Upper lobe of left lung (tissue), 6 donors: ENCODE data around the gene TRAK2. TPM values are rescaled to one million over a fixed set of nuclear protein-coding genes. Genes with fewer than 3 reads are reported as not detected.

Experiments
- ATAC-seq, 2 donors: fragments of 200-7000 bp; cut with Tn5 transposase; one replicate each; pipeline ENCODE4 v1.9.1; 2022; ENCODE audit warnings: mild to moderate bottlenecking in 2 of 2, moderate library complexity in 2 of 2; ENCODE audit not compliant: low FRiP score in 2 of 2
- DNase-seq, 2 donors: peaks; one replicate each; pipeline ENCODE4 v3.0.0-alpha.2; 2019 to 2020
- H3K27ac ChIP-seq, 4 donors: fragments of 200-600 bp; sonication (generic); one replicate each; pipeline ENCODE4 v1.5.1; 2016 to 2019
- H3K27me3 ChIP-seq, 4 donors: fragments of 200-600 bp; sonication (generic); one replicate each; pipeline ENCODE4 v1.5.1; 2017 to 2019
- H3K36me3 ChIP-seq, 4 donors: fragments of 200-600 bp; sonication (generic); one replicate each; pipeline ENCODE4 v1.5.1; 2016 to 2019
- H3K4me1 ChIP-seq, 4 donors: fragments of 200-600 bp; sonication (generic); one replicate each; pipeline ENCODE4 v1.5.1; 2018 to 2019
- H3K4me3 ChIP-seq, 4 donors: fragments of 200-600 bp; sonication (generic); one replicate each; pipeline ENCODE4 v1.5.1; 2017 to 2019; ENCODE audit warnings: mild to moderate bottlenecking in 2 of 4, moderate library complexity in 1 of 4
- H3K9me3 ChIP-seq, 4 donors: fragments of 200-600 bp; sonication (generic); one replicate each; pipeline ENCODE4 v1.5.1; 2018 to 2019
- EP300 ChIP-seq, 4 donors: sonication (generic); formaldehyde crosslinking; IDR thresholded peaks; one replicate each; pipeline ENCODE4 v1.5.1; 2017; ENCODE audit warnings: antibody characterized with exemption in 4 of 4, control low read depth in 2 of 4
- POLR2A ChIP-seq, 4 donors: fragments of 450-650 bp; IDR thresholded peaks; one replicate each; pipeline ENCODE4 v1.5.1; 2016 to 2017; ENCODE audit warnings: antibody characterized with exemption in 4 of 4, mild to moderate bottlenecking in 2 of 4
- POLR2AphosphoS5 ChIP-seq, 2 donors: sonication (generic); formaldehyde crosslinking; IDR thresholded peaks; one replicate each; pipeline ENCODE4 v1.5.1; 2017; ENCODE audit warnings: antibody characterized with exemption in 2 of 2
- WGBS, 2 donors: methylation state at CpG; one replicate each; pipeline ENCODE4 v1.1.5; 2017 to 2018; 5-methylcytosine and 5-hydroxymethylcytosine counted together
- total RNA-seq, 6 donors: library from RNA; depleted of rRNA in 4 of 6; stranded (reverse); fragments of >200 nt in 4 of 6; gene quantifications; one replicate each; pipeline versions ENCODE4 v1.1.0 to v1.2.1, GENCODE V29; 2016 to 2021
- TF ChIP-seq, protein P1 (sequence below), 6 experiments: fragments of 450-650 bp in 4 of 6; fragments of 200-600 bp in 2 of 6; sonication (generic) in 2 of 6; IDR thresholded peaks; one replicate each; pipeline ENCODE4 v1.5.1; 2016 to 2019; ENCODE audit warnings: antibody characterized with exemption in 6 of 6
- donor health status: DM: no; HTN: no; CAD: no; lungs with moderate emphysema.
- donor health status: DM: no; HTN: yes; CAD: no; lungs with severe emphysema.

The TRAK2 gene
- total RNA-seq, 6 donors from 2014 or later: 23.5 to 58.7 (median 47.0) TPM

DNA sequence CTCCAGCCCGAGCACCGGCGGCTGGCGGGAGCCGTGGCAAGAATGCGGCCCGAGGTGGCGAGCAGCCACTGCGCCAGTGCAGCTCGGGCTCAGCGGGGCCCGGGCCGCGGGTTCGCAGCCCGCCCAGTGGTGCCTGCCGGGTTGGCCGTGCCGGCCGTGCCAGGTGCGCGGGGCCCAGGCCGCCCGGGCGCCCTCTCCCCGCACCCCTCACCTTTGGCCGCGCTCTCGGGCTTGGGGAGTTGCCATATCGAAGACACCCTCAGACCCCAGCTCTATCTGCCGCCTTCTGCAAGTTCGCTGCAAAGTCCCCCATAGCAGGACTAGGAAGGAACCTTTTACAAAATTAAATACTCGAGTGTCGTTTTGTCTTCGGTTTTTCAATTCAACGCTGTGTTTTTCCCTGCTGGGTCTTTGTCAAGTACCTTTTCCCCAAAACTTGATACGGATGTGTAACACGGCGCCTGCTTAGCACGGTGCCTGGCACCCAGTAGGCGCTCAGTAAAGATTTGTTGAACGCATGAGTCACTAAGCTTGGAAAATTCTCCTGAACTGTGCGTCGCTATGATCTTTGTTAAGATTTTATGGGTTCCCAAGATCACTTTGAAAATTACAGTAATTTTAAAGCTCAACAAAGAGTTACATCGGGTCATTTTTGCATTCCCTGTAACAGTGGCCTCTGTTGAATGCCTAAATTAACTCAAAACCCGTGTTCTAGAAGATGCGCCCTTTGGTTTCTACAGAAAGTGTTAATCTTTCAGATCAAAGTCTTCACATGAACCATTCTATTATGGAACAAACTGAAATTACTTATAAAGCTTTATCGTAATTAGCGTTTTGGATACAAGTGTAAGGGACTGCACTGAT is 1.0 kb upstream of the TRAK2 start:
- Histone ChIP-seq H3K27me3 (no peaks in the 10 kb centered on the region), H3K4me3 (peak overlapping the region; percentile 52 to 86 (median 78)), H3K9me3 (no peaks in the 10 kb centered on the region), H3K4me1 (peaks cover 27 to 32% (median 29%) of the 10 kb centered on the region in 4 donors), H3K27ac (peak overlapping the region; percentile 84 to 93 (median 90)), H3K36me3 (peaks cover 0 to 4% (median 0%) of the 10 kb centered on the region in 4 donors)
- 18 to 24% methylated on average over 24 to 33 of the region's 49 CpGs for WGBS, 2 donors
- DNase-seq: peak in 1 of 2 donors; percentile 93
- no peak for TF ChIP-seq POLR2AphosphoS5 (IDR thresholded peaks at IDR 0.05)
- TF ChIP-seq, protein P1, sequence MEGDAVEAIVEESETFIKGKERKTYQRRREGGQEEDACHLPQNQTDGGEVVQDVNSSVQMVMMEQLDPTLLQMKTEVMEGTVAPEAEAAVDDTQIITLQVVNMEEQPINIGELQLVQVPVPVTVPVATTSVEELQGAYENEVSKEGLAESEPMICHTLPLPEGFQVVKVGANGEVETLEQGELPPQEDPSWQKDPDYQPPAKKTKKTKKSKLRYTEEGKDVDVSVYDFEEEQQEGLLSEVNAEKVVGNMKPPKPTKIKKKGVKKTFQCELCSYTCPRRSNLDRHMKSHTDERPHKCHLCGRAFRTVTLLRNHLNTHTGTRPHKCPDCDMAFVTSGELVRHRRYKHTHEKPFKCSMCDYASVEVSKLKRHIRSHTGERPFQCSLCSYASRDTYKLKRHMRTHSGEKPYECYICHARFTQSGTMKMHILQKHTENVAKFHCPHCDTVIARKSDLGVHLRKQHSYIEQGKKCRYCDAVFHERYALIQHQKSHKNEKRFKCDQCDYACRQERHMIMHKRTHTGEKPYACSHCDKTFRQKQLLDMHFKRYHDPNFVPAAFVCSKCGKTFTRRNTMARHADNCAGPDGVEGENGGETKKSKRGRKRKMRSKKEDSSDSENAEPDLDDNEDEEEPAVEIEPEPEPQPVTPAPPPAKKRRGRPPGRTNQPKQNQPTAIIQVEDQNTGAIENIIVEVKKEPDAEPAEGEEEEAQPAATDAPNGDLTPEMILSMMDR (IDR thresholded peaks at IDR 0.05): peak in 1 of 6 experiments; percentile 4
- ATAC-seq: peak in 1 of 2 donors; percentile 59

DNA sequence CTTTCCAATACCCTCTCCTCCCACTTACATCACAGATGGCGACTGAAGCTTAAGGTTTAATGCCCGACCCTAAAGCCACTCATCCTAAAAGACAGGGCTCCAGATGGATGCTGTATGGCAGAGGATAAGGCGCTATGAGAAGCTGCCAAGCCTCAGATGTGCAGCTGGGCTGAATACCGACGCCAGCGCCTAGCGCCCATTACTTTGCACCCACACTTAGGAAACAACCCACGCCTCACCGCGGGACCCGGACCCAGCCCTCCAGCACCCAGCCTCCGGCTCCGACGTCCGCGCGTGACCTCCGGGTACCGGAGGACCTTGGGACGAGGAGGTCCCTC is 335 bp downstream of the TRAK2 start:
- no peaks in the 10 kb centered on the region for H3K9me3 ChIP-seq
- 0 to 1% methylated on average over 7 to 20 of the region's 20 CpGs for WGBS, 2 donors
- H3K36me3 ChIP-seq: no peaks in the 10 kb centered on the region
- ATAC-seq (peak; percentile 37 to 57), DNase-seq (no peak)
- H3K27me3 ChIP-seq: no peaks in the 10 kb centered on the region
- TF ChIP-seq POLR2AphosphoS5 (IDR thresholded peaks at IDR 0.05) (no peak), POLR2A (IDR thresholded peaks at IDR 0.05) (no peak), EP300 (IDR thresholded peaks at IDR 0.05) (no peak)
- TF ChIP-seq, protein P1 (IDR thresholded peaks at IDR 0.05): no peak
- peaks cover 33 to 45% (median 38%) of the 10 kb centered on the region in 4 donors for H3K4me1 ChIP-seq
- H3K27ac ChIP-seq: peak overlapping the region; percentile 84 to 93 (median 90)
- H3K4me3 ChIP-seq: peak overlapping the region; percentile 52 to 86 (median 78)

DNA sequence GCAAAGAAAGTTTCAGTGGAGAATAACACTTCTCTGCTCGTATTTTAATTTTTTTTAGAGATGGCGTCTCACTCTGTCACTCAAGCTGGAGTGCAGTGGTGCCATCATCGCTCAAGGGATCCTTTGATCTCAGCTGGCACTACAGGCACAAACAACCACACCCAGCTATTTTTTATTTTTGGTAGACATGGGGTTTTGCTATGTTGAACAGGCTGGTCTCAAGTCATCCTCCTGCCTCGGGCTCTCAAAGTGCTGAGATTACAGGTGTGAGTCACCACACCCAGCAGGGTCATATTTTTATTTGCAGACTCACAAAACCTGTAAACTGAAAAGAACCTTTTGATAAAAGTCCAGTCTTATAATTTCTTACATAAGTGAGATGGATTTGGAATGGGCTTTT is 2.6 kb downstream of the TRAK2 start:
- no peak for TF ChIP-seq EP300 (IDR thresholded peaks at IDR 0.05)
- TF ChIP-seq POLR2A (IDR thresholded peaks at IDR 0.05): no peak
- TF ChIP-seq, protein P1 (IDR thresholded peaks at IDR 0.05): no peak
- no peak for TF ChIP-seq POLR2AphosphoS5 (IDR thresholded peaks at IDR 0.05)
- 69 to 85% methylated on average over 4 of the region's 4 CpGs for WGBS, 2 donors
- Histone ChIP-seq H3K36me3 (no peaks in the 10 kb centered on the region), H3K9me3 (no peaks in the 10 kb centered on the region), H3K27me3 (no peaks in the 10 kb centered on the region), H3K27ac (no peak overlapping the region), H3K4me1 (peaks cover 38 to 60% (median 48%) of the 10 kb centered on the region in 4 donors), H3K4me3 (no peak overlapping the region)
- no peak for DNase-seq
- ATAC-seq: no peak

DNA sequence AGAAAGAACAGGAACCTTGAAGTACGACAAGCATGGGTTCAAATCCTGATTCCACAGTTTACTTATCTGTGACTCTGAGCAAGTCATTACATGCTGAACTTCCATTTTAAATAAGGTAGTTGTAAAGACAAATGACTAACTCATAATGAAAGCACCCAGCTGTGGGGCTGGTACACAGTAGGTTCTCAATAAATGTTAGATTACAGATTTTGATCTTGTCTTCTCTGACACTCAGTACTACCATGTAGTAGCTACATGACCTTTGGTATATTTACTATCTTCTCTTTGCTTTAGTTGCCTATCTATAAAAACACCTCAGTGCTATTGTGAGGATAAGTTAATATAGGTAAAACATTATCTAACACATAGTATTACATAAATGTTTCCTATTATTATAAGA is 3.2 kb downstream of the TRAK2 start:
- Histone ChIP-seq H3K27ac (no peak overlapping the region), H3K9me3 (no peaks in the 10 kb centered on the region), H3K36me3 (no peaks in the 10 kb centered on the region), H3K27me3 (no peaks in the 10 kb centered on the region), H3K4me1 (peaks cover 38 to 61% (median 49%) of the 10 kb centered on the region in 4 donors), H3K4me3 (no peak overlapping the region)
- WGBS, 2 donors: 81 to 84% methylated on average over 1 of the region's 1 CpG
- TF ChIP-seq POLR2A (IDR thresholded peaks at IDR 0.05) (no peak), EP300 (IDR thresholded peaks at IDR 0.05) (no peak), POLR2AphosphoS5 (IDR thresholded peaks at IDR 0.05) (no peak)
- TF ChIP-seq, protein P1 (IDR thresholded peaks at IDR 0.05): no peak
- no peak for ATAC-seq
- no peak for DNase-seq
